ENCODE measurements around the gene RPL39L. TPM values are rescaled to one million over a fixed set of nuclear protein-coding genes. Genes with fewer than 3 reads are reported as not detected.

RPL39L gene
- total and polyA plus RNA-seq, 2 of the 13 experiments (the other 11 are each of a cell fraction or from before 2014, with no cell fraction given): not detected

DNA sequence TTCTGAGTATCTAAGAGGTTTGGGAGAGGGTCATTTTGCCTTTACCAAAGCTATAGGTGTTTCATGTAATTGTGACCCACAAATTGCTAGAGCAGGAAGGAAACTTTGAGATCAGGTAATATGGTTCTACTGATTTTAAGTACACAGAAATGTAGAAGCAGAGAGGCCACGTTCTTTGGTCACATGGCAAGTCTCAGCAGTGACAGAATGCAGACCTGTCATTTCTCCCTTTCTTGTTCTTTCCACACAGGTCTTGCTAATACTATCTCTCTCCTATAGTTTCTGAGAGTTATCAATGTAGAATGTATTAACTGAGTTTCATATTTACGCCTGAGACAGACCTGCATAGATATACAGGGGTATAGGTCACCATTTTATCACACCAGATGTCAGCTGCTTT, 47.1 kb upstream of the RPL39L start:
- Histone ChIP-seq H3K79me2 (ENCODE audit: insufficient read depth, low read length) (no peaks in the 10 kb centered on the region), H3K4me3 (replicated peaks in 1 of 3; ENCODE audit: insufficient read depth in 1 of 3, low read depth in 2 of 3, low read length in 3 of 3) (no peak overlapping the region), H3K27me3 (ENCODE audit: control insufficient read depth in 1 of 2, insufficient read depth in 2 of 2, low read length in 2 of 2) (no peaks in the 10 kb centered on the region; a peak in 1 of 5 replicates), H3K36me3 (replicated peaks in 1 of 2; ENCODE audit: control insufficient read depth in 1 of 2, insufficient read depth in 2 of 2, low read length in 2 of 2) (no peaks in the 10 kb centered on the region), H4K20me1 (ENCODE audit: insufficient read depth, low read length) (no peaks in the 10 kb centered on the region), H3K9ac (ENCODE audit: insufficient read depth, low read depth, low read length) (no peak overlapping the region), H3K4me1 (ENCODE audit: insufficient read depth, low read length) (no peaks in the 10 kb centered on the region), H3K4me2 (ENCODE audit: low read depth, low read length) (no peak overlapping the region), H3K9me3 (ENCODE audit: low read length) (no peaks in the 10 kb centered on the region), H2AFZ (ENCODE audit: low read length) (no peak overlapping the region), H3K27ac (ENCODE audit: extremely low read length, insufficient read depth, low read length) (no peak overlapping the region)
- 3% methylated on average over 2 of the region's 2 CpGs for WGBS (ENCODE audit: low lambda C conversion rate)
- TF ChIP-seq ZNF33A (CRISPR knock-in tag; IDR thresholded peaks at IDR 0.05; ENCODE audit: borderline replicate concordance) (no peak), EEA1 (CRISPR knock-in tag; IDR thresholded peaks at IDR 0.05; ENCODE audit: borderline replicate concordance) (no peak), FOXA1 (IDR thresholded peaks at IDR 0.05) (no peak), FOXA1 (CRISPR knock-in tag; IDR thresholded peaks at IDR 0.05) (no peak), ZNF432 (CRISPR knock-in tag; IDR thresholded peaks at IDR 0.05; ENCODE audit: borderline replicate concordance) (no peak), TAF1 (CRISPR knock-in tag; IDR thresholded peaks at IDR 0.05) (no peak)
- no TSS peak for BruUV-seq (replicated peaks)
- no peak for FAIRE-seq
- ATAC-seq: no peak
- ChIA-PET CTCF (ENCODE audit: low intra/inter-chr PET ratio, low total read pairs) (interaction anchor here (0.6 kb wide), 1 partner anchor 507 kb away, joined by 4 read pairs; no protein-coding TSS in a partner anchor), POLR2A (no interaction called here)
- DNase-seq (ENCODE audit: low spot score): no peak
- in situ Hi-C loops (cut with HindIII; ENCODE audit: extremely low pct_ligation_motif_present, low pct_unique_long_range_greater_than_20kb): no loop called here
- intact Hi-C loops (cut with micrococcal nuclease; ENCODE audit: unreplicated experiment): no loop called here

DNA sequence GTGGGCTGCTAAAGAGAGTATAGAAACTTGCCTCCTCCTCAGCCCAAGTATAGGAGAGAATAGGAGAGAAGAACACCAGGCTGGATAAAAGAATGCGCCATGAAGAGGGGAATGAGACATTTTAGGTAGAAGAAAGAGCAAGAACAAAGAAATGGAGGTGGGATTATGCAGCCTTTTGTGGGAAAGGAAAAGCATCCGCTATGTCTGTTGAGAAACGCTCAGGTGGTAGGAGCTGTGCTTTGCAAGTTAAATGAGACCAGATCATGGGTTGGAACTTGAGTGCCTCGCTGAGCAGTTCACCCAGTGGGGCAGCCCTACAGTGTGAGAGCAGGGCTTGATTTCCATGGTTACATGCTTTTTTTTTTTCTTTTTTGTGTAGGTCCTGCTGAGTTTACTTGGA, 46.5 kb upstream of the RPL39L start:
- Histone ChIP-seq H3K27me3 (ENCODE audit: control insufficient read depth in 1 of 2, insufficient read depth in 2 of 2, low read length in 2 of 2) (no peaks in the 10 kb centered on the region; a peak in 1 of 5 replicates), H2AFZ (ENCODE audit: low read length) (no peak overlapping the region), H3K9ac (ENCODE audit: insufficient read depth, low read depth, low read length) (no peak overlapping the region), H3K79me2 (ENCODE audit: insufficient read depth, low read length) (no peaks in the 10 kb centered on the region), H3K4me3 (replicated peaks in 1 of 3; ENCODE audit: insufficient read depth in 1 of 3, low read depth in 2 of 3, low read length in 3 of 3) (no peak overlapping the region), H4K20me1 (ENCODE audit: insufficient read depth, low read length) (no peaks in the 10 kb centered on the region), H3K36me3 (replicated peaks in 1 of 2; ENCODE audit: control insufficient read depth in 1 of 2, insufficient read depth in 2 of 2, low read length in 2 of 2) (no peaks in the 10 kb centered on the region), H3K4me1 (ENCODE audit: insufficient read depth, low read length) (no peaks in the 10 kb centered on the region), H3K9me3 (ENCODE audit: low read length) (no peaks in the 10 kb centered on the region), H3K4me2 (ENCODE audit: low read depth, low read length) (no peak overlapping the region), H3K27ac (ENCODE audit: extremely low read length, insufficient read depth, low read length) (no peak overlapping the region)
- intact Hi-C loops (cut with micrococcal nuclease; ENCODE audit: unreplicated experiment): no loop called here
- WGBS (ENCODE audit: low lambda C conversion rate): 72% methylated on average over 4 of the region's 4 CpGs
- DNase-seq (ENCODE audit: low spot score) (no peak), FAIRE-seq (no peak), ATAC-seq (no peak)
- ChIA-PET POLR2A (no interaction called here), CTCF (ENCODE audit: low intra/inter-chr PET ratio, low total read pairs) (interaction anchor here (0.6 kb wide), 1 partner anchor 508 kb away, joined by 4 read pairs; no protein-coding TSS in a partner anchor)
- TF ChIP-seq MAF1 (CRISPR knock-in tag; IDR thresholded peaks at IDR 0.05; ENCODE audit: borderline replicate concordance) (no peak), GPBP1L1 (CRISPR knock-in tag; IDR thresholded peaks at IDR 0.05) (no peak), AKAP8 (CRISPR knock-in tag; IDR thresholded peaks at IDR 0.05) (no peak), MIER3 (CRISPR knock-in tag; IDR thresholded peaks at IDR 0.05; ENCODE audit: borderline replicate concordance) (no peak), ZSCAN12 (CRISPR knock-in tag; IDR thresholded peaks at IDR 0.05) (no peak), GPN1 (CRISPR knock-in tag; IDR thresholded peaks at IDR 0.05; ENCODE audit: borderline replicate concordance) (no peak), NFE2 (CRISPR knock-in tag; IDR thresholded peaks at IDR 0.05) (no peak)
- TF ChIP-seq, protein P1, sequence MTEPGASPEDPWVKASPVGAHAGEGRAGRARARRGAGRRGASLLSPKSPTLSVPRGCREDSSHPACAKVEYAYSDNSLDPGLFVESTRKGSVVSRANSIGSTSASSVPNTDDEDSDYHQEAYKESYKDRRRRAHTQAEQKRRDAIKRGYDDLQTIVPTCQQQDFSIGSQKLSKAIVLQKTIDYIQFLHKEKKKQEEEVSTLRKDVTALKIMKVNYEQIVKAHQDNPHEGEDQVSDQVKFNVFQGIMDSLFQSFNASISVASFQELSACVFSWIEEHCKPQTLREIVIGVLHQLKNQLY (CRISPR knock-in tag; IDR thresholded peaks at IDR 0.05): no peak
- in situ Hi-C loops (cut with HindIII; ENCODE audit: extremely low pct_ligation_motif_present, low pct_unique_long_range_greater_than_20kb): no loop called here
- no TSS peak for BruUV-seq (replicated peaks)

Measured in HepG2 (cell line).